T-cell (primary cell): Measurements from ENCODE around the gene VSIG4. TPM values are rescaled to one million over a fixed set of nuclear protein-coding genes. Genes with fewer than 3 reads are reported as not detected.

Experiments used
- ATAC-seq, 4 experiments: fragments of 200-7000 bp in 3 of 4; fragments of 150-1000 bp in 1 of 4; cut with Tn5 transposase; replicated peaks in 1 of 4; 1 replicate in 3 of 4; 2 replicates in 1 of 4; pipeline ENCODE4 v1.10.0; 2021; ENCODE audit warnings: moderate library complexity in 3 of 4, mild to moderate bottlenecking in 2 of 4, moderate number of reproducible peaks in 1 of 4
- CTCF ChIA-PET, 2 donors: fragments of 300-600 bp; sonication (Branson Sonifier 250); formaldehyde crosslinking; loops; one replicate each; lab custom pipeline; 2022; ENCODE audit warnings: antibody characterized with exemption in 2 of 2; lab: Charles Lee
- POLR2A ChIA-PET, 2 donors: fragments of 300-600 bp; sonication (Branson Sonifier 250); formaldehyde crosslinking; loops; one replicate each; lab custom pipeline; 2022; ENCODE audit warnings: antibody characterized with exemption in 2 of 2; lab: Charles Lee
- DNase-seq, 35 experiments: peaks; one replicate each; pipeline versions ENCODE4 v3.0.0 to v3.0.0-alpha.2; 2013 to 2023
- H3K27ac ChIP-seq: one replicate; pipeline ENCODE4 v1.5.1; 2013; ENCODE audit warnings: low read length
- H3K27me3 ChIP-seq, 2 experiments: replicated peaks in 1 of 2; 1 replicate in 1 of 2; 2 replicates in 1 of 2; pipeline versions ENCODE4 v1.6.1 to v1.7.0; 2013; ENCODE audit warnings: low read length in 1 of 2, mixed read lengths in 1 of 2; ENCODE audit not compliant: control insufficient read depth in 2 of 2, insufficient read depth in 2 of 2; ENCODE audit errors: extremely low read depth in 1 of 2
- H3K36me3 ChIP-seq, 2 donors: 1 replicate in 1 of 2; 2 replicates in 1 of 2; pipeline versions ENCODE4 v1.6.1 to v1.7.0; 2013; ENCODE audit warnings: low read length in 1 of 2; ENCODE audit not compliant: control insufficient read depth in 2 of 2, insufficient read depth in 1 of 2; ENCODE audit errors: extremely low read depth in 1 of 2
- H3K4me1 ChIP-seq, 2 experiments: 1 replicate in 1 of 2; 2 replicates in 1 of 2; pipeline versions ENCODE4 v1.6.1 to v1.7.0; 2013; ENCODE audit warnings: low read length in 2 of 2, mixed read lengths in 1 of 2; ENCODE audit not compliant: insufficient read depth in 2 of 2, control insufficient read depth in 1 of 2; ENCODE audit errors: extremely low read depth in 1 of 2
- H3K4me3 ChIP-seq, 2 donors: 1 replicate in 1 of 2; 2 replicates in 1 of 2; pipeline versions ENCODE4 v1.5.1 to v1.7.0; 2013; ENCODE audit warnings: mild to moderate bottlenecking in 2 of 2, low read length in 1 of 2, moderate library complexity in 1 of 2; ENCODE audit not compliant: control insufficient read depth in 1 of 2; ENCODE audit errors: extremely low read depth in 1 of 2
- H3K9me3 ChIP-seq: 2 replicates; pipeline ENCODE4 v1.7.0; 2013
- H3K27ac Mint-ChIP-seq, 2 donors: one replicate each; pipeline ENCODE4 v1.8.0; 2020 to 2021; ENCODE audit warnings: mild to moderate bottlenecking in 2 of 2, mixed read lengths in 2 of 2
- H3K27me3 Mint-ChIP-seq, 2 donors: one replicate each; pipeline ENCODE4 v1.8.0; 2021 to 2022; ENCODE audit warnings: mixed read lengths in 2 of 2
- H3K36me3 Mint-ChIP-seq: one replicate; pipeline ENCODE4 v1.8.0; 2021; ENCODE audit warnings: mixed read lengths
- H3K4me1 Mint-ChIP-seq, 3 donors: one replicate each; pipeline ENCODE4 v1.8.0; 2020 to 2022; ENCODE audit warnings: mixed read lengths in 3 of 3, mild to moderate bottlenecking in 1 of 3
- H3K4me3 Mint-ChIP-seq, 3 donors: one replicate each; pipeline ENCODE4 v1.8.0; 2020 to 2022; ENCODE audit warnings: mild to moderate bottlenecking in 3 of 3, mixed read lengths in 3 of 3, moderate library complexity in 3 of 3
- H3K9me3 Mint-ChIP-seq, 3 donors: one replicate each; pipeline ENCODE4 v1.8.0; 2020 to 2022; ENCODE audit warnings: mixed read lengths in 3 of 3
- WGBS: methylation state at CpG from one replicate; pipeline ENCODE4 v1.1.5; 2013; ENCODE audit warnings: missing lambda C conversion rate; ENCODE audit not compliant: insufficient coverage; 5-methylcytosine and 5-hydroxymethylcytosine counted together
- total RNA-seq, 35 experiments: library from RNA in 6 of 35; stranded (reverse) in 6 of 35; fragments of 120-200 nt in 1 of 35; gene quantifications; one replicate each; pipeline versions ENCODE4 v1.2.1 to v1.2.4 and lab custom pipeline; 2013 to 2026

The VSIG4 gene
- total RNA-seq, 5 donors from 2014 or later (not counting 1 experiment from before 2014, with no cell fraction given), result 0.18 to 0.54 (median 0.45) TPM; not detected in 1

DNA sequence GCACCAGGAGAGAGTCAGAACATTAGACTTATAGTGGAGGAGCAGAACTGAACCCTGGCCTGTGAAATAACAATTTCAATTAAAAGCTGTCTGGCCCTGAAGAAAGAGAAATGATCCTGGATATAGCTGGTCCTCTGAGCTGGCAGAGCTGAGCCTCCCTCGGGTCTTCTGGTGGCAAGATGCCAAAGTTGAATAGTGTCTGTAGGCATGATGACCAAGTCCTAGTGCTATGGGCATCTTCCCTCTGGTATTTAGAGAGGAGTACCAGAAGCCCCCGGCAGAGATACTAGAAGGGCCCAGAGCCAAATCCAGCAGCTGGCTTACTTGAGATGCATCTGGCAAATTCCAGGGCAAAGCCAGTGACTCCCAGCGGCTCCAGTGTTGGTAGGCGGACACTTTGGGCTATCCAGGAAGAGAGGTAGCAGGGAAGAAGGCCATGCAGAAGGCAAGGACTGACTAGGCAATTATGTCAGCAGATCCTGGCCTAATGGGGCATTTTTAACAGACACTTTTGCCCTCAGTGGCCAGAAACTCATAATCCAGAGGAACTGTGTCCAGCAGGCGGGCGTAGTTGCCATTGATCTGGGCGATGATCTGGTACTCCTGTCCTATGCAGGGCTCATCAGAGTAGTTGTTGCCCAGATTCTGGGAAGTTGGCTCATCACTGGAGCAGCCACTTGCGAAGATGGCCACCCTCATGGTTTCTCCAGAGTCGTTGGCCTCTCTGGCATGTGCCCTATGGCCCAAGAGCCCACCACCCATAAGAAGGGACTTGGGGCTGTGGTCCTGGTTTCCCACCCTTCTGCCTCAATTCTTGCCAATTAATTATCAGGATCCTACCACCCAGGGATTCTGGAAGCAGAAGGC, 17.9 kb downstream of the VSIG4 start:
- CTCF ChIA-PET, result no interaction called here
- ATAC-seq, result no peak
- WGBS, result 100% methylated on average over 3 of the region's 9 CpGs
- POLR2A ChIA-PET, result interaction anchor here in 1 of 2 donors (0.6 kb wide), 2 partner anchors 34 to 100 kb away, joined by 3 to 4 read pairs; no protein-coding TSS in a partner anchor
- Mint-ChIP-seq H3K36me3 (no peaks in the 10 kb centered on the region), H3K9me3 (no peaks in the 10 kb centered on the region), H3K27ac (peak overlapping the region; percentile 85 to 88), H3K4me1 (peaks cover 40 to 67% (median 52%) of the 10 kb centered on the region in 3 donors), H3K4me3 (no peak overlapping the region), H3K27me3 (peaks cover 0 to 10% of the 10 kb centered on the region in 2 donors)
- peaks cover 12 to 32% of the 10 kb centered on the region in 2 experiments for H3K4me1 ChIP-seq
- H3K4me3 ChIP-seq, result no peak overlapping the region
- H3K9me3 ChIP-seq, result no peaks in the 10 kb centered on the region
- no peaks in the 10 kb centered on the region for H3K36me3 ChIP-seq
- H3K27ac ChIP-seq, result no peak overlapping the region
- no peak for DNase-seq
- no peaks in the 10 kb centered on the region for H3K27me3 ChIP-seq

DNA sequence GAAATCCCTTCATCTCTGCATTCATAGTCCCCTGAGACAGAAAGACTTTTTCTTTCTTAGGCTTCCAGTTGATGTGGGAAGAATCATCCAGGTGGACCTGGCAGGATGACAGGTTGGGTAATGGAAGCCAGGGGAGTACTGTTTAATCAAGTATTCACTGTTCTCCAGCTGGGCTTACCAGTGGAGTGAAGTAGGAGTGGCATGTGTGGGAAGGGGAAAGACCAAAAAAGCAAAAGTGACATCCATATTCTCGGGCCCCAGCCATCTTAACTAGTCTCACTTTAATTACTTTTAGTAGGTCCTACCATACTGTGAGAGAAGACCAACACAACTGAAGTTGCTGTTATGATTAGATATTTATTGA, 18.5 kb downstream of the VSIG4 start:
- DNase-seq (no peak), ATAC-seq (no peak)
- WGBS, result no CpG with 5 or more reads among the region's 1 CpG
- Mint-ChIP-seq H3K9me3 (no peaks in the 10 kb centered on the region), H3K36me3 (no peaks in the 10 kb centered on the region), H3K27ac (peak overlapping the region; percentile 85 to 88), H3K4me1 (peaks cover 47 to 73% (median 58%) of the 10 kb centered on the region in 3 donors), H3K27me3 (peaks cover 0 to 10% of the 10 kb centered on the region in 2 donors), H3K4me3 (peak overlapping the region in 1 of 3 donors; percentile 47)
- Histone ChIP-seq H3K9me3 (no peaks in the 10 kb centered on the region), H3K27me3 (no peaks in the 10 kb centered on the region), H3K36me3 (no peaks in the 10 kb centered on the region), H3K27ac (no peak overlapping the region), H3K4me3 (no peak overlapping the region), H3K4me1 (peaks cover 13 to 35% of the 10 kb centered on the region in 2 experiments)
- CTCF ChIA-PET, result no interaction called here
- POLR2A ChIA-PET, result interaction anchor here in 1 of 2 donors (0.6 kb wide), 2 partner anchors 33 to 99 kb away, joined by 3 to 4 read pairs; no protein-coding TSS in a partner anchor

DNA sequence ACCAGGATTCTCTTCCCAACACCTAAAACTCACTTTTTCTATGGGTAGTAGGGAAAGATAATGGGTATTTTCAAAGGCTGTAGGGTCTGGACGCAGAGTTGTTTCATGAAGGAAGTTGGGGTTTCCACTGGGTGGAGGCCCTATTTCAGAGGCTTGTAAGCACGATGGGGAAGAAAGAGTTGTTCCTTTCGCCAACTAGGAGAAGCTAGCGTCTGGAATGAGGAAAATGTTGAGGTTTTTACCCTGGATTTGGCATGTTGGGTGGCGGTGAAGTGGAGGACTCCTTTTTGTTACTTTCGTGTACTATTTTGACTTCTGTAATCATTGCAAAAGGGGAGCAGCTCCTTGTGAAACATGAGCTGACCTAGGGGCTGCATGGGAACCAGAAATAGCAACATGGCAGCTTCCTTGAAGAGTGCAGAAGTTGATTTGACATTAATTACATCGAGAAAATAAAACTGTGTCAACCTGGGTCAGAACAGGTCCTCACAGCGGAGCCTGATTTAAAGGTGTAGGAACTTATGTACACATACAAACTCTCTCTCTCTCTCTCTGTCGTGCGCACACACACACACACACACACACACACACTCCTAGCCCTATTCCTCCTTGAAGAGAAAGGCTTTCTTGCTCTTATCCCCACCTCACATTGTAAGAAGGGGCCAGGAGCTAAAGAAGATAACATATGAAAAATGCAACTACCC, 19.1 kb downstream of the VSIG4 start:
- Mint-ChIP-seq H3K9me3 (no peaks in the 10 kb centered on the region), H3K36me3 (no peaks in the 10 kb centered on the region), H3K27ac (peak overlapping the region; percentile 85 to 88), H3K4me1 (peaks cover 53 to 79% (median 64%) of the 10 kb centered on the region in 3 donors), H3K27me3 (peaks cover 0 to 10% of the 10 kb centered on the region in 2 donors), H3K4me3 (peak overlapping the region in 2 of 3 donors; percentile 19 to 47)
- Histone ChIP-seq H3K4me1 (peaks cover 17 to 39% of the 10 kb centered on the region in 2 experiments), H3K4me3 (no peak overlapping the region), H3K9me3 (no peaks in the 10 kb centered on the region), H3K27ac (no peak overlapping the region), H3K27me3 (no peaks in the 10 kb centered on the region), H3K36me3 (no peaks in the 10 kb centered on the region)
- ATAC-seq (no peak), DNase-seq (peak in 1 of 35 experiments; percentile 8)
- POLR2A ChIA-PET, result interaction anchor here in 1 of 2 donors (0.6 kb wide), 2 partner anchors 32 to 50 kb away, joined by 4 to 5 read pairs; no protein-coding TSS in a partner anchor
- 63% methylated on average over 3 of the region's 10 CpGs for WGBS
- CTCF ChIA-PET, result interaction anchor here (0.6 to 0.7 kb wide), 2 partner anchors 12 to 13 kb away, joined by 3 read pairs; no protein-coding TSS in a partner anchor

DNA sequence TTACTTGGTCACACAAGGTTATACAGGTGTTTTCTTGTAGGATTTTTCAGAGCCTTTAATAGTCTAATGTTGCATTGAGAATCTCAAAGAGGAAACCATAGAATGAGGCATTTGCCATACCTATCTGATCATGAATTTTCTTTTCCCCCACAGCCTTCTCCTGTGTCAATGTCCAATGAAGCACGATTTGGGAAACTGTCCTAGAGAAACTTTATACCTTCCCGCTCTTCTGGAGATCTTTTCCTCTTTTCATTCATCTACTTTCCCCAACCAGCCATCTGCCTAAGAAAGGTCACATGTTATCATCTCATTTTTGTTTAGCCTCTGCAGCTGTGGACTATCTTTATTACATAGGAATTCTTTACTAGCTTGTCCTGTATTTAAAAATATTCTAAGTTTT, 19.9 kb downstream of the VSIG4 start:
- no peaks in the 10 kb centered on the region for H3K36me3 Mint-ChIP-seq
- no peaks in the 10 kb centered on the region for H3K36me3 ChIP-seq
- H3K27ac ChIP-seq, result peak overlapping the region; percentile 12
- peaks cover 0 to 6% of the 10 kb centered on the region in 2 donors for H3K27me3 Mint-ChIP-seq
- H3K9me3 ChIP-seq, result no peaks in the 10 kb centered on the region
- H3K27ac Mint-ChIP-seq, result peak overlapping the region; percentile 66 to 88
- peaks cover 25 to 47% of the 10 kb centered on the region in 2 experiments for H3K4me1 ChIP-seq
- H3K4me1 Mint-ChIP-seq, result peaks cover 61 to 84% (median 72%) of the 10 kb centered on the region in 3 donors
- no peak overlapping the region for H3K4me3 ChIP-seq
- no CpG with 5 or more reads among the region's 2 CpGs for WGBS
- no peaks in the 10 kb centered on the region for H3K9me3 Mint-ChIP-seq
- H3K4me3 Mint-ChIP-seq, result no peak overlapping the region
- no peak for ATAC-seq
- no peaks in the 10 kb centered on the region for H3K27me3 ChIP-seq
- no peak for DNase-seq
- CTCF ChIA-PET, result no interaction called here
- POLR2A ChIA-PET, result no interaction called here

DNA sequence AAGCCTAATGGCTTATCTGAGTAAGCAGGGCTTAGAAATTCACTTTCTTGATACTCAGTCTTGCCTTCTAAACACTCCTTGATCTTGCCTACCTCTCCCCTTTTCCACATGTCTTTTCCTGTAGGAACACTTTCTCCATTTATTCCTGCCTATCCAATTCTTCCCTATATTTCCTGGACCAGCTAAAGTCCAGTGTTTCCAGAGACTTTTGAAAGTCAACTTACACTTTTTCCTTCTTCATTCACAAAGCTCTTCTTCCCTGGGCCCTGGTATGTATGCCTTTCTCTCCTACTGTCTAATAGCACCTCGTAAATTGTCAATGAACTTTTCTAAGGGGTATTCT, 20.6 kb downstream of the VSIG4 start:
- Histone ChIP-seq H3K27me3 (no peaks in the 10 kb centered on the region), H3K9me3 (no peaks in the 10 kb centered on the region), H3K4me1 (peaks cover 31 to 52% of the 10 kb centered on the region in 2 experiments), H3K4me3 (no peak overlapping the region), H3K36me3 (no peaks in the 10 kb centered on the region), H3K27ac (no peak overlapping the region)
- Mint-ChIP-seq H3K4me3 (no peak overlapping the region), H3K4me1 (peaks cover 68 to 86% (median 74%) of the 10 kb centered on the region in 3 donors), H3K36me3 (no peaks in the 10 kb centered on the region), H3K9me3 (no peaks in the 10 kb centered on the region), H3K27ac (peak overlapping the region; percentile 69 to 79), H3K27me3 (peaks cover 0 to under 1% of the 10 kb centered on the region in 2 donors)
- DNase-seq (no peak), ATAC-seq (no peak)
- ChIA-PET CTCF (interaction anchor here in 1 of 2 donors (0.6 kb wide), 1 partner anchor 18 kb away, joined by 3 read pairs; no protein-coding TSS in a partner anchor), POLR2A (no interaction called here)
- WGBS, result no CpG with 5 or more reads among the region's 1 CpG
